MM.1S (cell line): ENCODE results near the gene CYP27C1.

Source experiments
- EZH2phosphoT487 ChIP-seq: fragments of 300-600 bp; sonication (generic); IDR thresholded peaks from 2 replicates; pipeline ENCODE4 v1.6.1; 2018; ENCODE audit warnings: antibody characterized with exemption, low read length
- TF ChIP-seq, protein P1 (sequence below): fragments of 300-600 bp; sonication (generic); IDR thresholded peaks from 2 replicates; pipeline ENCODE4 v1.5.1; 2016; ENCODE audit warnings: antibody characterized with exemption, low read length, mixed read lengths

DNA sequence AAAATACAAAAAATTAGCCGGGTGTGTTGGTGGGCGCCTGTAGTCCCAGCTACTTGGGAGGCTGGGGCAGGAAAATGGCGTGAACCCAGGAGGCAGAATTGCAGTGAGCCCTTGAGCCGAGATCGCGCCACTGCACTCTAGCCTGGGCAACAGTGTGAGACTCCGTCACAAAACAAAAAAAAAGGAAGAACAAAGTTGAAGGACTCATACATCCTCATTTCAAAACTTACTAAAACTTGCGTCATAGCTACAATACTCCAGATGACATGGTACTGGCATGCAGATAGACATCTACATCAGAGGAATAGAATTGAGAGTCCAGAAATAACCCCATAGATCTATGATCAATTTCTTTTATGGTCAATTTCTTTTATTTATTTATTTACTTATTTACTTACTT, 13.6 kb upstream of the CYP27C1 start:
- TF ChIP-seq, protein P1, sequence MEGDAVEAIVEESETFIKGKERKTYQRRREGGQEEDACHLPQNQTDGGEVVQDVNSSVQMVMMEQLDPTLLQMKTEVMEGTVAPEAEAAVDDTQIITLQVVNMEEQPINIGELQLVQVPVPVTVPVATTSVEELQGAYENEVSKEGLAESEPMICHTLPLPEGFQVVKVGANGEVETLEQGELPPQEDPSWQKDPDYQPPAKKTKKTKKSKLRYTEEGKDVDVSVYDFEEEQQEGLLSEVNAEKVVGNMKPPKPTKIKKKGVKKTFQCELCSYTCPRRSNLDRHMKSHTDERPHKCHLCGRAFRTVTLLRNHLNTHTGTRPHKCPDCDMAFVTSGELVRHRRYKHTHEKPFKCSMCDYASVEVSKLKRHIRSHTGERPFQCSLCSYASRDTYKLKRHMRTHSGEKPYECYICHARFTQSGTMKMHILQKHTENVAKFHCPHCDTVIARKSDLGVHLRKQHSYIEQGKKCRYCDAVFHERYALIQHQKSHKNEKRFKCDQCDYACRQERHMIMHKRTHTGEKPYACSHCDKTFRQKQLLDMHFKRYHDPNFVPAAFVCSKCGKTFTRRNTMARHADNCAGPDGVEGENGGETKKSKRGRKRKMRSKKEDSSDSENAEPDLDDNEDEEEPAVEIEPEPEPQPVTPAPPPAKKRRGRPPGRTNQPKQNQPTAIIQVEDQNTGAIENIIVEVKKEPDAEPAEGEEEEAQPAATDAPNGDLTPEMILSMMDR, result no peak
- no peak for TF ChIP-seq EZH2phosphoT487
